ENCODE measurements around the gene CCIN. TPM values are rescaled to one million over a fixed set of nuclear protein-coding genes. Genes with fewer than 3 reads are reported as not detected.
"Not testable (repeated sequence)": the region's sequence is repeated elsewhere in the genome, so short reads cannot be mapped to it uniquely, and the experiment has no call there.

Gene CCIN
- total RNA-seq, 1 donor from 2014 or later: not detected

GRCh38 chr9:36158917-36159316 lies 10.3 kb upstream of the CCIN start:
- Mint-ChIP-seq H3K4me3 (no peak overlapping the region), H3K27me3 (ENCODE audit: insufficient read depth, low read depth) (peaks cover 7% of the 10 kb centered on the region), H3K27ac (no peak overlapping the region)

GRCh38 chr9:36159509-36159908 lies 9.7 kb upstream of the CCIN start:
- H3K79me2 ChIP-seq (ENCODE audit: low read depth); H3K36me3 ChIP-seq; H4K20me1 ChIP-seq (ENCODE audit: low read depth); H3K27ac Mint-ChIP-seq; H3K9ac ChIP-seq; H3K4me3 ChIP-seq; H3K9me3 ChIP-seq (ENCODE audit: low read depth); H3K4me3 Mint-ChIP-seq; H2AFZ ChIP-seq (replicated peaks); H3K36me3 Mint-ChIP-seq; H3K27ac ChIP-seq; H3K27me3 ChIP-seq; H3K4me2 ChIP-seq; H3K27me3 Mint-ChIP-seq (ENCODE audit: insufficient read depth, low read depth); DNase-seq (ENCODE audit: low spot score): not testable (repeated sequence)
- H3F3A ChIP-seq (ENCODE audit: low read depth): peaks cover 25% of the 10 kb centered on the region
- Mint-ChIP-seq H3K4me1 (peaks cover 41% of the 10 kb centered on the region), H3K9me3 (peaks cover 16% of the 10 kb centered on the region)
- peaks cover 20% of the 10 kb centered on the region for H3K4me1 ChIP-seq

More at GRCh38 chr9:36158917-36159316, 10.3 kb upstream of the CCIN start:
- no peak overlapping the region for H3K27ac ChIP-seq
- Mint-ChIP-seq H3K9me3 (peaks cover 16% of the 10 kb centered on the region), H3K36me3 (peaks cover 6% of the 10 kb centered on the region), H3K4me1 (peaks cover 44% of the 10 kb centered on the region)
- no peak for DNase-seq (ENCODE audit: low spot score)
- H4K20me1 ChIP-seq (ENCODE audit: low read depth): no peaks in the 10 kb centered on the region
- H3K4me3 ChIP-seq: no peak overlapping the region
- no peaks in the 10 kb centered on the region for H3K36me3 ChIP-seq
- H3K4me2 ChIP-seq: no peak overlapping the region
- H3K4me1 ChIP-seq: peaks cover 20% of the 10 kb centered on the region
- no peak overlapping the region for H2AFZ ChIP-seq (replicated peaks)
- peaks cover 24% of the 10 kb centered on the region for H3F3A ChIP-seq (ENCODE audit: low read depth)
- TF ChIP-seq EZH2 (IDR thresholded peaks at IDR 0.05) (no peak), EZH2phosphoT487 (IDR thresholded peaks at IDR 0.05) (no peak), CTCF (IDR thresholded peaks at IDR 0.05) (no peak)
- H3K9ac ChIP-seq: no peak overlapping the region
- no peaks in the 10 kb centered on the region for H3K27me3 ChIP-seq
- H3K9me3 ChIP-seq (ENCODE audit: low read depth): no peaks in the 10 kb centered on the region
- H3K79me2 ChIP-seq (ENCODE audit: low read depth): no peaks in the 10 kb centered on the region

GRCh38 chr9:36160126-36160525 lies 9.1 kb upstream of the CCIN start:
- H3K36me3 Mint-ChIP-seq; H3K4me2 ChIP-seq; H3K4me3 ChIP-seq; DNase-seq (ENCODE audit: low spot score); H4K20me1 ChIP-seq (ENCODE audit: low read depth); H3K9me3 ChIP-seq (ENCODE audit: low read depth); H3K27me3 Mint-ChIP-seq (ENCODE audit: insufficient read depth, low read depth); H3K36me3 ChIP-seq; H3K9ac ChIP-seq; H3K79me2 ChIP-seq (ENCODE audit: low read depth); H3K27ac ChIP-seq; H3K4me3 Mint-ChIP-seq; H2AFZ ChIP-seq (replicated peaks); H3K27me3 ChIP-seq: not testable (repeated sequence)
- H3K4me1 ChIP-seq: peaks cover 20% of the 10 kb centered on the region
- Mint-ChIP-seq H3K4me1 (peaks cover 36% of the 10 kb centered on the region), H3K27ac (peak overlapping the region; percentile 11), H3K9me3 (peaks cover 16% of the 10 kb centered on the region)
- H3F3A ChIP-seq (ENCODE audit: low read depth): peaks cover 26% of the 10 kb centered on the region

GRCh38 chr9:36161187-36161586 lies 8.0 kb upstream of the CCIN start:
- Histone ChIP-seq H2AFZ (replicated peaks) (no peak overlapping the region), H4K20me1 (ENCODE audit: low read depth) (no peaks in the 10 kb centered on the region), H3K79me2 (ENCODE audit: low read depth) (no peaks in the 10 kb centered on the region), H3K4me1 (peaks cover 20% of the 10 kb centered on the region), H3K9me3 (ENCODE audit: low read depth) (no peaks in the 10 kb centered on the region), H3K4me3 (no peak overlapping the region), H3K9ac (no peak overlapping the region), H3K4me2 (no peak overlapping the region), H3K27me3 (no peaks in the 10 kb centered on the region), H3F3A (ENCODE audit: low read depth) (peaks cover 30% of the 10 kb centered on the region), H3K36me3 (no peaks in the 10 kb centered on the region), H3K27ac (no peak overlapping the region)
- DNase-seq (ENCODE audit: low spot score): no peak
- no peak for TF ChIP-seq EZH2phosphoT487 (IDR thresholded peaks at IDR 0.05)
- TF ChIP-seq EZH2 (IDR thresholded peaks at IDR 0.05): no peak
- TF ChIP-seq CTCF (IDR thresholded peaks at IDR 0.05): no peak
- Mint-ChIP-seq H3K4me1 (peaks cover 35% of the 10 kb centered on the region), H3K27ac (peak overlapping the region; percentile 1), H3K27me3 (ENCODE audit: insufficient read depth, low read depth) (peaks cover 13% of the 10 kb centered on the region), H3K9me3 (peaks cover 16% of the 10 kb centered on the region), H3K4me3 (no peak overlapping the region), H3K36me3 (peaks cover 7% of the 10 kb centered on the region)

All from neural progenitor cell (in vitro differentiated cells).